SH-SY5Y (cell line): ENCODE measurements around the gene FBXO15.

Source experiments
- GATA2 ChIP-seq: IDR thresholded peaks from 2 replicates; pipeline ENCODE4 v1.6.1; 2011; ENCODE audit warnings: mild to moderate bottlenecking, low read depth, low read length
- GATA3 ChIP-seq: IDR thresholded peaks from 2 replicates; pipeline ENCODE4 v1.6.1; 2011; ENCODE audit warnings: low read depth, mild to moderate bottlenecking, low read length, moderate library complexity

DNA sequence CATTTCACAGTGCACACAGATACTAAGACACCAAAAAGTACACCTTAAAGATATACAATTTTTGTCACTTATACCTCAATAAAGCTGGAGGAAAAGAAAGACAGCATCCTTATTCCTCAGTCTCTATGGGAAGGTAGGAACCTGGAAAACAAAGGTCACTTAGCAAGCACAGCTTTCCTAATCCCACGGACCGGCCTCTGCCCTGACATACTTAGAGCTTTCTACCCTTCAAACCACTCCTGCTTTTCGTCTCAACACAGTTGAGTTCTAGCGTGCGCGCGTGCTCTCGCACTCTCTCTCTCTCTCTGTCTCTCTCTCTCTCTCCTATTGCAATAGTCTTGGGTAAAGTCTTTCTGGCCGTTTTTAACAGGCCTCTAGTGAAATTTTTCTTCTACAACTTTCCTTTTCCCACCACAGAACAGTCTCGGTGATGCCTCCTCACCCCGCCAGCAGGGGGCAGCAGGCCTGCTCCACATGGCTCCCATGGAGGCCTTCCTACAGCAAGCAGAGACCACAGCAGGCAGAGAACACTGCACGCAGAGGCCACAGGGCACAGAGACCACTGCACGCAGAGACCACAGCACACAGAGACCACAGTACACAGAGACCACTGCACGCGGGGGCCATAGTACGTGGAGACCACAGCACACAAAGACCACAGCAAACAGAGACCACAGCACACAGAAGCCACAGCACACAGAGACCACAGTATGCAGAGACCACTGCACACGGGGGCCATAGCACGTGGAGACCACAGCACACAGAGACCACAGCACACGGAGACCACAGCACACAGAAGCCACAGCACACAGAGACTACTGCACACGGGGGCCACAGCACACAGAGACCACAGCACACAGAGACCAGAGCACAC lies 106.9 kb downstream of the FBXO15 start:
- TF ChIP-seq GATA3 (no peak), GATA2 (no peak)
